GM23248 (cell line): Measurements from ENCODE around the gene MAPK4. TPM values are rescaled to one million over a fixed set of nuclear protein-coding genes. Genes with fewer than 3 reads are reported as not detected.

Experiments used
- DNase-seq: peaks from one replicate; pipeline ENCODE4 v3.0.0-alpha.2; 2015
- H2AFZ ChIP-seq: fragments of 200-600 bp; sonication (generic); 2 replicates; pipeline ENCODE4 v1.6.1; 2016; ENCODE audit warnings: antibody characterized with exemption
- H3F3A ChIP-seq: fragments of 200-600 bp; sonication (generic); 2 replicates; pipeline ENCODE4 v1.6.1; 2016; ENCODE audit warnings: mild to moderate bottlenecking, antibody characterized with exemption, mixed run types; ENCODE audit not compliant: insufficient read depth
- H3K27ac ChIP-seq: fragments of 200-600 bp; sonication (generic); 2 replicates; pipeline ENCODE4 v1.5.1; 2016; ENCODE audit warnings: mild to moderate bottlenecking
- H3K27me3 ChIP-seq: fragments of 200-600 bp; sonication (generic); replicated peaks from 2 replicates; pipeline ENCODE4 v1.6.1; 2016; ENCODE audit warnings: mild to moderate bottlenecking; ENCODE audit not compliant: insufficient read depth
- H3K36me3 ChIP-seq: fragments of 200-600 bp; sonication (generic); 2 replicates; pipeline ENCODE4 v1.6.1; 2016; ENCODE audit warnings: low read depth, mild to moderate bottlenecking
- H3K4me1 ChIP-seq: fragments of 200-600 bp; sonication (generic); 2 replicates; pipeline ENCODE4 v1.6.1; 2016; ENCODE audit warnings: mild to moderate bottlenecking; ENCODE audit not compliant: insufficient read depth
- H3K4me2 ChIP-seq: fragments of 200-600 bp; sonication (generic); one replicate; pipeline ENCODE4 v1.6.1; 2016; ENCODE audit warnings: mild to moderate bottlenecking; ENCODE audit not compliant: unreplicated experiment
- H3K4me3 ChIP-seq: fragments of 200-600 bp; sonication (generic); 2 replicates; pipeline ENCODE4 v1.5.1; 2016; ENCODE audit warnings: mild to moderate bottlenecking
- H3K79me2 ChIP-seq: fragments of 200-600 bp; sonication (generic); 2 replicates; pipeline ENCODE4 v1.6.1; 2016; ENCODE audit warnings: mild to moderate bottlenecking; ENCODE audit not compliant: insufficient read depth
- H3K9ac ChIP-seq: fragments of 200-600 bp; sonication (generic); 2 replicates; pipeline ENCODE4 v1.6.1; 2016; ENCODE audit warnings: mild to moderate bottlenecking
- H3K9me2 ChIP-seq: fragments of 200-600 bp; sonication (generic); 2 replicates; pipeline ENCODE4 v1.6.1; 2016; ENCODE audit warnings: mixed run types, mild to moderate bottlenecking, moderate library complexity; ENCODE audit not compliant: insufficient read depth
- H3K9me3 ChIP-seq: fragments of 200-600 bp; sonication (generic); one replicate; pipeline ENCODE4 v1.6.1; 2017; ENCODE audit warnings: low read depth
- H4K20me1 ChIP-seq: fragments of 200-600 bp; sonication (generic); 2 replicates; pipeline ENCODE4 v1.6.0; 2016; ENCODE audit not compliant: insufficient read depth
- EZH2 ChIP-seq: fragments of 200-600 bp; sonication (generic); IDR thresholded peaks from 2 replicates; pipeline ENCODE4 v1.6.1; 2018; ENCODE audit warnings: antibody characterized with exemption, mild to moderate bottlenecking; ENCODE audit not compliant: insufficient read depth, poor library complexity, severe bottlenecking
- EZH2phosphoT487 ChIP-seq: fragments of 200-600 bp; sonication (generic); IDR thresholded peaks from 2 replicates; pipeline ENCODE4 v1.6.1; 2018; ENCODE audit warnings: antibody characterized with exemption, moderate library complexity, mild to moderate bottlenecking, low read depth; ENCODE audit not compliant: insufficient read depth
- WGBS, 2 experiments: methylation state at CpG; one replicate each; pipeline ENCODE4 v1.1.6; 2015 to 2017; ENCODE audit warnings: low lambda C conversion rate in 2 of 2, low coverage in 1 of 2; ENCODE audit errors: missing lambda C conversion rate in 2 of 2; 5-methylcytosine and 5-hydroxymethylcytosine counted together
- in situ Hi-C: fragments of 300-500 bp; cut with MboI; formaldehyde crosslinking; loops from 2 replicates; pipeline ENCODE4 v1.15.0; 2020
- polyA plus RNA-seq: library from polyadenylated mRNA; unstranded; fragments of >200 nt; fragmentation: Nextera tagmentation; extraction: Ambion mirVana; gene quantifications from 2 replicates; pipeline ENCODE4 v1.2.1, GENCODE V29; 2016
- total RNA-seq: library from RNA; depleted of rRNA; stranded (reverse); fragments of >200 nt; shearing (Covaris generic); gene quantifications from 2 replicates; pipeline ENCODE4 v1.2.3, GENCODE V29; 2014

Gene MAPK4
- total and polyA plus RNA-seq, 2 experiments from 2014 or later, result 0.22 TPM; not detected in 1

DNA sequence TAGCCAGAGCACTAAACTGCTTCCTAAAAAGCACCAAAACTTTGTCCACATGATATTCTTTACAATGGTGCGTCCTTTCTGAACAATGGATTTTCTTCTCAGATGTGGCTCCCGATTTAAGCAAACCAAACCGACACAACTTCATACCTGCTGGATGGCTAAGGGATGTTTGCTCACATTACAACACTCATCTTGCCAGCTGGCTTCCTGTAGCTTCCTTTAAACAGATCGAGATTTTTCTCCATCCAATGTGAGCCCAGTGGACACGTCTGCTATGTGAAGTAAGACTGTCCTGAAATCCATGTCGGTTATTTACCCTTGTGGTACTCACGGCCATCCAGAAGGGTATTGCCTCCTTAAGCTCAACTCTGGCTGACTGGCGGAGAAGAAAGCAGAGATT, 126.5 kb downstream of the MAPK4 start:
- WGBS, 2 experiments, result 37 to 40% methylated on average over 8 of the region's 8 CpGs
- no peaks in the 10 kb centered on the region for H3K9me2 ChIP-seq

DNA sequence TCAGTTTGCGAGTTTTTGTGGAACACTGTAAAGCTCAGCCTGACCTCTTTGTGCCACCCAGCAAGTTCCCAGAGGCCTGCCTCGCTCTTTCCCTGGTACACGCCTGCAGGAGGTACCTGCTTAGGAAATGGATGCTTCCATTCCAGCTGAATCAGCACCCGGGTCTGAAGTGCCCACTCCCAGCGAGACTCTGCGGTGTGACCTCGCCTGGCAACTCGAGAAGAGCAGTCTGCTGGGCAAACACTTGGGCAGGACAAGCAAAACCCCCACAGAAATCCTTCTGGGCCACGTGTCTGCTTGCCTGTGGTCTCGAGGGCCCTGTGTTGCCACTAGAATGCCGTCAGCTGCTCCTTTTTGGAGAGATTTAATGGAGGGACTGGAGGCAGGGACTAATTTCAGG, 127.6 kb downstream of the MAPK4 start:
- in situ Hi-C loops, result no loop called here
- Histone ChIP-seq H3K36me3 (no peaks in the 10 kb centered on the region), H3K4me2 (no peak overlapping the region), H3K4me1 (no peaks in the 10 kb centered on the region), H3F3A (no peaks in the 10 kb centered on the region), H3K9me3 (no peaks in the 10 kb centered on the region), H3K27ac (no peak overlapping the region), H2AFZ (no peak overlapping the region), H3K79me2 (no peaks in the 10 kb centered on the region), H3K9ac (no peak overlapping the region), H3K4me3 (no peak overlapping the region), H3K9me2 (no peaks in the 10 kb centered on the region), H3K27me3 (no peaks in the 10 kb centered on the region; the same call in 1 of the 2 replicates), H4K20me1 (no peaks in the 10 kb centered on the region)
- no peak for DNase-seq
- 28 to 29% methylated on average over 11 of the region's 11 CpGs for WGBS, 2 experiments
- no peak for TF ChIP-seq EZH2phosphoT487
- TF ChIP-seq EZH2, result no peak

More for the DNA sequence above, 126.5 kb downstream of the MAPK4 start:
- Histone ChIP-seq H3F3A (no peaks in the 10 kb centered on the region), H3K9ac (no peak overlapping the region), H3K27me3 (no peaks in the 10 kb centered on the region; the same call in 1 of the 2 replicates), H3K4me1 (no peaks in the 10 kb centered on the region), H2AFZ (no peak overlapping the region), H3K36me3 (no peaks in the 10 kb centered on the region), H3K4me3 (no peak overlapping the region), H4K20me1 (no peaks in the 10 kb centered on the region), H3K9me3 (no peaks in the 10 kb centered on the region), H3K27ac (no peak overlapping the region), H3K79me2 (no peaks in the 10 kb centered on the region), H3K4me2 (no peak overlapping the region)
- in situ Hi-C loops, result no loop called here
- DNase-seq, result no peak
- TF ChIP-seq EZH2phosphoT487 (no peak), EZH2 (no peak)

DNA sequence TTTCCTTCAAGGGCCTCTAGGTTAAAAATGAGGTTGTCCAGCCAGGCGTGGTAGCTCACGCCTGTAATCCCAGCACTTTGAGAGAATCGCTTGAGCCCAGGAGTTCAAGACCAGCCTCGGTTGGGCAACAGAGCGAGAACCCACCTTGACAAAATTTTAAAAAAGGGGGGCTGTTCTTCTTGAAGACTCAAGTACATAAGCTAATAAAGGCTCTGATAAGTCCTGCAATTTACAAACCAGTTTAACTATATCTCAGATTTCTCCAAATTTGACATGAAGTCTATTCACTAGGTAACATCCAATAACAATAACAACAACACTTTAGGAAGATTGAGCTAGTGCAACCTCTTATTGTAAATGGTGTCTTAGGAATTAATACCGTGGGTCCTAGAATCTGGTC, 129.7 kb downstream of the MAPK4 start:
- H3K9ac ChIP-seq, result no peak overlapping the region
- no peaks in the 10 kb centered on the region for H3K9me3 ChIP-seq
- no peaks in the 10 kb centered on the region for H3K4me1 ChIP-seq
- H2AFZ ChIP-seq, result no peak overlapping the region
- H3K4me2 ChIP-seq, result no peak overlapping the region
- no peaks in the 10 kb centered on the region for H3K9me2 ChIP-seq
- no peaks in the 10 kb centered on the region for H3K36me3 ChIP-seq
- in situ Hi-C loops, result no loop called here
- H3K4me3 ChIP-seq, result no peak overlapping the region
- WGBS, 2 experiments, result 62 to 64% methylated on average over 6 of the region's 6 CpGs
- H3K79me2 ChIP-seq, result no peaks in the 10 kb centered on the region
- no peak for DNase-seq
- H3F3A ChIP-seq, result no peaks in the 10 kb centered on the region
- TF ChIP-seq EZH2 (no peak), EZH2phosphoT487 (no peak)
- H3K27ac ChIP-seq, result no peak overlapping the region
- no peaks in the 10 kb centered on the region for H4K20me1 ChIP-seq
- H3K27me3 ChIP-seq, result no peaks in the 10 kb centered on the region; the same call in 1 of the 2 replicates

DNA sequence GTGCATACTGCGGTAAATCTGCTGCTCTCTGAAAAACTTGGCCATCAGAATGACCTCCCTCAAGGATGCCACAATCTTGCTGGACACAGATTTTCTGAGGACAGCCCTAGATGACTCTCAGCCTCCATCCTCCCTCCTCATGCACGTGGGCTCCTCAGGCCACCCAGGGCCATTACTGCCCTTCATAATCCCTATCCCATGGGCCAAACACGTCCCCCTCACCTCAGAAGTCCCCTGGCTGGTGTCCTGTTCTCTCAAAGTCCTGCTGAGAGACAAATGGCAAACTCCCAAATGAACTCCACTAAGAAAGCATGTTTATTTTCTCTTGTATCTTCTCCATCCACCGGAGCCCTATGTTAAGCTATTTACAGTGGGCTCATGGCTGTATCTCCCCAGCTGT, 134.3 kb downstream of the MAPK4 start:
- no peak overlapping the region for H3K27ac ChIP-seq
- no peak overlapping the region for H3K4me2 ChIP-seq
- H3F3A ChIP-seq, result no peaks in the 10 kb centered on the region
- H3K36me3 ChIP-seq, result no peaks in the 10 kb centered on the region
- H3K79me2 ChIP-seq, result no peaks in the 10 kb centered on the region
- H3K9me3 ChIP-seq, result no peaks in the 10 kb centered on the region
- H3K27me3 ChIP-seq, result no peaks in the 10 kb centered on the region
- H3K4me1 ChIP-seq, result no peaks in the 10 kb centered on the region
- no peak for TF ChIP-seq EZH2phosphoT487
- TF ChIP-seq EZH2, result no peak
- in situ Hi-C loops, result no loop called here
- no peak overlapping the region for H3K9ac ChIP-seq
- WGBS, 2 experiments, result 10 to 22% methylated on average over 4 of the region's 4 CpGs
- DNase-seq, result no peak
- no peak overlapping the region for H2AFZ ChIP-seq
- H3K4me3 ChIP-seq, result no peak overlapping the region
- no peaks in the 10 kb centered on the region for H4K20me1 ChIP-seq
- no peaks in the 10 kb centered on the region for H3K9me2 ChIP-seq

DNA sequence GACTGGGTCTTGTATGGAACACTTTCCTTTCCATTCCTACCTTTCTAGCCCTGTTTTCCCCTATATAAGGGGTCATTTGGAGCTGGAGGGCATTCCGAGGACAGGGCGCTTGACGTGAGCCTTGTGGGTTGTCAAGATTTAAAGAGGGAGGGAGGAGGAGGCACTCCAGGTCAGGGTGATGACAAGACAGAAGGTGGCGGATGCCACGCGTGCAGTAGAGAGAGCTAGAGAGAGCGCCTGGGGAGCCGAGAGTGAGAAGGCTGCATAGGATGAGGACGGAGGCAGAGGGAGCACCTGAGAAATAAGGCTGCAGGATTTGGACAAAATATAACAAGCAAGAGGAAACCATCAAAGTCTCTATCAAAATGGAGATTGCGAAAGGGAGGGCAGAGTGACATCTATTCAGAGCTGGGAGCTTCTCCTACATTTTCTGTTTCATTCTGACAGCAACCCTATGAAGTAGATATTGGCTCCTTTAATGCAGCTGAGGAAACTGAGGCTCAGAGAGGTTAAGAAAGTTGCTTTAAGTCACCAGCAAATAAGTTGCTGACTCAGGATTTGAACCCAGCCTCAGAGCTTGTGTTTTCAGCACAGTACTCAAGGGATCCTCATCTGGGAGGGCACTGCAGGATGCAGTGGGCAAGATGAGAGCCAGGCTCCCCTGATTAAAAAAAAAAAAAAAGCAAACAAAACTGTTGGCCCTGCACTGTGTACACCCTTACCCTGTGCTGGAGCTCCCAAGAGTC, 135.7 kb downstream of the MAPK4 start:
- H4K20me1 ChIP-seq, result no peaks in the 10 kb centered on the region
- no peaks in the 10 kb centered on the region for H3K9me3 ChIP-seq
- H3K79me2 ChIP-seq, result no peaks in the 10 kb centered on the region
- no peaks in the 10 kb centered on the region for H3K9me2 ChIP-seq
- no peak overlapping the region for H3K9ac ChIP-seq
- no peak overlapping the region for H3K4me2 ChIP-seq
- no peaks in the 10 kb centered on the region for H3K27me3 ChIP-seq
- H2AFZ ChIP-seq, result no peak overlapping the region
- in situ Hi-C loops, result no loop called here
- H3K4me1 ChIP-seq, result no peaks in the 10 kb centered on the region
- DNase-seq, result no peak
- 26 to 34% methylated on average over 10 of the region's 10 CpGs for WGBS, 2 experiments
- H3K4me3 ChIP-seq, result no peak overlapping the region
- TF ChIP-seq EZH2phosphoT487, result no peak
- no peaks in the 10 kb centered on the region for H3F3A ChIP-seq
- no peaks in the 10 kb centered on the region for H3K36me3 ChIP-seq
- H3K27ac ChIP-seq, result no peak overlapping the region
